K562 (cell line): Measurements from ENCODE around the gene SMG5. TPM values are rescaled to one million over a fixed set of nuclear protein-coding genes. Genes with fewer than 3 reads are reported as not detected.

Experiments
- FIP1L1 ChIP-seq: fragments of 200-400 bp; formaldehyde crosslinking; IDR thresholded peaks from 2 replicates; pipeline ENCODE4 v1.6.1; 2018; ENCODE audit warnings: mild to moderate bottlenecking, low read depth, low read length; ENCODE audit not compliant: poor library complexity, severe bottlenecking
- FOS ChIP-seq: IDR thresholded peaks from 3 replicates; pipeline ENCODE4 v1.6.1; 2011; ENCODE audit not compliant: insufficient read length; ENCODE audit errors: extremely low read depth
- FOXJ3 ChIP-seq: sonication (generic); formaldehyde crosslinking; IDR thresholded peaks from 2 replicates; pipeline ENCODE4 v1.4.0; 2020; ENCODE audit warnings: mild to moderate bottlenecking, missing genetic modification reagents
- HINFP ChIP-seq: fragments of 450-650 bp; conservative IDR thresholded peaks from 2 replicates; pipeline ENCODE4 v1.6.1; 2016; ENCODE audit warnings: missing genetic modification characterization, low read depth, mild to moderate bottlenecking, control low read depth, missing compliant biosample characterization
- ILF3 ChIP-seq: fragments of 450-650 bp; IDR thresholded peaks from 2 replicates; pipeline ENCODE4 v1.6.1; 2018; ENCODE audit warnings: antibody characterized with exemption, mild to moderate bottlenecking, moderate library complexity, borderline replicate concordance
- ILK ChIP-seq: fragments of 450-650 bp; IDR thresholded peaks from 2 replicates; pipeline ENCODE4 v1.6.1; 2016; ENCODE audit warnings: missing genetic modification characterization, low read depth, mild to moderate bottlenecking, missing compliant biosample characterization, moderate library complexity, borderline replicate concordance
- LARP7 ChIP-seq: fragments of 450-650 bp; IDR thresholded peaks from 2 replicates; pipeline ENCODE4 v1.6.1; 2016
- MCM5 ChIP-seq: fragments of 450-650 bp; IDR thresholded peaks from 2 replicates; pipeline ENCODE4 v1.6.1; 2016; ENCODE audit warnings: low read depth
- MCM7 ChIP-seq, 2 experiments: fragments of 450-650 bp; IDR thresholded peaks; 2 replicates each; pipeline ENCODE4 v1.6.1; 2016 to 2018
- MTA1 ChIP-seq: fragments of 450-650 bp; IDR thresholded peaks from 2 replicates; pipeline ENCODE4 v1.6.1; 2017; ENCODE audit warnings: borderline replicate concordance
- MTA3 ChIP-seq: fragments of 450-650 bp; formaldehyde crosslinking; IDR thresholded peaks from 2 replicates; pipeline ENCODE4 v1.6.1; 2017; ENCODE audit warnings: mild to moderate bottlenecking, borderline replicate concordance
- MXD1 ChIP-seq: fragments of 250-450 bp; sonication (Bioruptor Pico); IDR thresholded peaks from 2 replicates; pipeline ENCODE4 v1.8.0; 2021; ENCODE audit warnings: borderline replicate concordance, mild to moderate bottlenecking, moderate library complexity; ENCODE audit not compliant: poor library complexity, severe bottlenecking
- PHB ChIP-seq: fragments of 250-450 bp; sonication (Bioruptor Pico); IDR thresholded peaks from 2 replicates; pipeline ENCODE4 v1.5.0; 2021
- PYGO2 ChIP-seq: fragments of 450-650 bp; IDR thresholded peaks from 2 replicates; pipeline ENCODE4 v1.6.1; 2016; ENCODE audit warnings: mild to moderate bottlenecking, missing genetic modification characterization, moderate library complexity, missing compliant biosample characterization
- RAD51 ChIP-seq: fragments of 450-650 bp; IDR thresholded peaks from 2 replicates; pipeline ENCODE4 v1.7.1; 2016; ENCODE audit warnings: low read depth, mild to moderate bottlenecking, borderline replicate concordance
- RBFOX2 ChIP-seq: fragments of 200-400 bp; formaldehyde crosslinking; IDR thresholded peaks from 2 replicates; pipeline ENCODE4 v1.6.1; 2017; ENCODE audit warnings: low read depth, mild to moderate bottlenecking, low read length, moderate library complexity
- ZFPM2 ChIP-seq: fragments of 250-450 bp; sonication (Bioruptor Pico); IDR thresholded peaks from 2 replicates; pipeline ENCODE4 v1.5.1; 2022; ENCODE audit warnings: mild to moderate bottlenecking
- ZKSCAN8 ChIP-seq: fragments of 200-800 bp; sonication (Bioruptor generic); IDR thresholded peaks from 2 replicates; pipeline ENCODE4 v1.6.1; 2016; ENCODE audit warnings: missing genetic modification characterization, missing compliant biosample characterization
- ZNF133 ChIP-seq: fragments of 250-450 bp; sonication (Bioruptor Pico); IDR thresholded peaks from 2 replicates; pipeline ENCODE4 v1.4.0; 2020; ENCODE audit warnings: mild to moderate bottlenecking
- ZNF134 ChIP-seq: fragments of 250-450 bp; sonication (Bioruptor Pico); conservative IDR thresholded peaks from 2 replicates; pipeline ENCODE4 v1.4.0; 2020
- ZNF146 ChIP-seq: IDR thresholded peaks from one replicate; pipeline ENCODE4 v1.6.1; 2018; ENCODE audit warnings: missing compliant biosample characterization; ENCODE audit not compliant: unreplicated experiment
- ZNF165 ChIP-seq: fragments of 250-450 bp; sonication (Bioruptor Pico); IDR thresholded peaks from 2 replicates; pipeline ENCODE4 v1.4.0; 2020; ENCODE audit warnings: borderline replicate concordance
- ZNF232 ChIP-seq: sonication (generic); formaldehyde crosslinking; IDR thresholded peaks from 2 replicates; pipeline ENCODE4 v1.8.0; 2022; ENCODE audit warnings: mild to moderate bottlenecking, missing genetic modification reagents
- polyA plus RNA-seq, 8 experiments: library from polyadenylated mRNA; depleted of rRNA in 4 of 8; stranded (reverse) in 5 of 8; unstranded in 3 of 8; fragments of >200 nt; fragmentation: Nextera tagmentation in 2 of 8; fragmentation: Illumina TruSeq in 1 of 8; extraction: Ambion mirVana in 2 of 8; extraction: Trizol in 1 of 8; gene quantifications; 2 replicates each; pipeline versions ENCODE4 v1.2.1 to v1.2.3, GENCODE V29; 2011 to 2014; ENCODE audit warnings: inconsistent platforms in 1 of 8, missing spikeins in 1 of 8
- total RNA-seq, 7 experiments: library from RNA; depleted of rRNA in 6 of 7; stranded (reverse); fragments of >200 nt in 6 of 7; fragmentation: Illumina TruSeq in 2 of 7; extraction: Trizol in 2 of 7; gene quantifications; 2 replicates each; pipeline versions ENCODE4 v1.2.1 to v1.2.3, GENCODE V29; 2011 to 2021; ENCODE audit warnings: low replicate concordance in 1 of 7
- TF ChIP-seq, protein P1 (sequence below): fragments of 450-650 bp; formaldehyde crosslinking; conservative IDR thresholded peaks from 2 replicates; pipeline ENCODE4 v1.4.0; 2022; ENCODE audit warnings: mild to moderate bottlenecking, missing genetic modification characterization

Gene SMG5
- total and polyA plus RNA-seq, 9 of the 15 experiments (the other 6 are each of a cell fraction or from before 2014, with no cell fraction given) = 1.4 to 85.9 (median 53.0) TPM

DNA sequence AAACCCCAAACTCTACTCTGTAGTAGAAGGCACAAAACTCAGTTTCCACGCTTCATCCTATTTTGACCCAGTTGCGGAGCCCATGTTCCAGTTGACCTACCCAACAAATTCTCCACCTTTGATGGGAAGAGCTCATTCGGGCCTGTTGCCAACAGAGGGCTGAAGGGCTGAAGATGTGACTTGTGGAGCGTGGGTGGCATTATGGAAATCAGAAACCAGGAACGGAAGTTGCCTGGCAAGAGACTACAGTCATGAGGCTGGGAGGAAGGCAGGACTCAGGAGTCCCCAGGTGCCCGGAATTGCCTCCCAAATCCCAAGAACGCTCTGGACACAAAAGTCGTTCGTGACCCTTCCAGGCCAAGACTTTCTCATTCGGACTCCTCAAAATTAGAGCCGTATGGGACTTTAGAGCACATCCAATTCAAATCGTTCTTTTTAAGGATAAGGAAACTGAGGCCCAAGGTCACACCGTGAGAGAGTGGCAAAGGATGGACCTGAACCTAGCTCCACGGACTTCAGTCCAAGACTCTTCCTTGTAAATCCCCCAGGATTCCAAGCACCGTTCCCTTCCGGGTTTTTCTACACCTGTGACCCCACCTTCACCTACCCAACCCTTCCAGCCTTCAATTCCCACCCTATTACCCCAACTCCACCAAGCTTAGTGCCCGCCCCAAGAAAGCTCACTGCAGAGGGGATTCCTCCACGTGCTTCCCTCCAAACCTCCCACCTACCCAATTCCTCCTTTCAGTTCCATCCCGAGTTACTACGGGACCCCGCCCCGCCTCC, 739 bp downstream of the SMG5 start (continued):
- TF ChIP-seq ZFPM2 (CRISPR knock-in tag) = no peak
- no peak for TF ChIP-seq PHB
- TF ChIP-seq, protein P1, sequence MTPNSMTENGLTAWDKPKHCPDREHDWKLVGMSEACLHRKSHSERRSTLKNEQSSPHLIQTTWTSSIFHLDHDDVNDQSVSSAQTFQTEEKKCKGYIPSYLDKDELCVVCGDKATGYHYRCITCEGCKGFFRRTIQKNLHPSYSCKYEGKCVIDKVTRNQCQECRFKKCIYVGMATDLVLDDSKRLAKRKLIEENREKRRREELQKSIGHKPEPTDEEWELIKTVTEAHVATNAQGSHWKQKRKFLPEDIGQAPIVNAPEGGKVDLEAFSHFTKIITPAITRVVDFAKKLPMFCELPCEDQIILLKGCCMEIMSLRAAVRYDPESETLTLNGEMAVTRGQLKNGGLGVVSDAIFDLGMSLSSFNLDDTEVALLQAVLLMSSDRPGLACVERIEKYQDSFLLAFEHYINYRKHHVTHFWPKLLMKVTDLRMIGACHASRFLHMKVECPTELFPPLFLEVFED = no peak; the same call in 1 of the 2 replicates
- no peak for TF ChIP-seq MCM5
- TF ChIP-seq PYGO2 (tag) = no peak
- TF ChIP-seq MCM7 (IDR thresholded peaks at IDR 0.05) = no peak
- TF ChIP-seq HINFP (tag) = no peak
- TF ChIP-seq LARP7 = peak; percentile 45; the same call in 1 of the 2 replicates
- TF ChIP-seq ZNF232 (CRISPR knock-in tag) = no peak
- no peak for TF ChIP-seq ZNF146
- TF ChIP-seq FIP1L1 = no peak
- no peak for TF ChIP-seq RAD51
- no peak for TF ChIP-seq ZKSCAN8
- no peak for TF ChIP-seq ZNF165
- no peak for TF ChIP-seq ILF3
- TF ChIP-seq MXD1 = no peak
- no peak for TF ChIP-seq ZNF134 (CRISPR knock-in tag)
- no peak for TF ChIP-seq MTA3
- no peak for TF ChIP-seq ILK (tag)
- no peak for TF ChIP-seq RBFOX2
- peak; percentile 48; the same call in 1 of the 2 replicates for TF ChIP-seq MTA1
- no peak for TF ChIP-seq FOXJ3 (CRISPR knock-in tag)
- no peak for TF ChIP-seq ZNF133 (CRISPR knock-in tag)
- TF ChIP-seq FOS = no peak
